Activated naive CD4-positive, alpha-beta T cell treated with anti-CD3 and anti-CD28 coated beads, Interleukin-2, amount 50 U/mL, for 16 hours (primary cell): Measurements from ENCODE around the gene TMEM51.
"Not testable (repeated sequence)": the region's sequence is repeated elsewhere in the genome, so short reads cannot be mapped to it uniquely, and the experiment has no call there.

Source experiments
- DNase-seq: peaks from one replicate; pipeline ENCODE4 v3.0.0-alpha.2; 2020

TMEM51 gene

GRCh38 chr1:15155888-15156741 lies 2.6 kb downstream of the TMEM51 start:
- DNase-seq: no peak

- no peak for DNase-seq
Observed at GRCh38 chr1:15156807-15157380, 3.3 kb downstream of the TMEM51 start.

DNA sequence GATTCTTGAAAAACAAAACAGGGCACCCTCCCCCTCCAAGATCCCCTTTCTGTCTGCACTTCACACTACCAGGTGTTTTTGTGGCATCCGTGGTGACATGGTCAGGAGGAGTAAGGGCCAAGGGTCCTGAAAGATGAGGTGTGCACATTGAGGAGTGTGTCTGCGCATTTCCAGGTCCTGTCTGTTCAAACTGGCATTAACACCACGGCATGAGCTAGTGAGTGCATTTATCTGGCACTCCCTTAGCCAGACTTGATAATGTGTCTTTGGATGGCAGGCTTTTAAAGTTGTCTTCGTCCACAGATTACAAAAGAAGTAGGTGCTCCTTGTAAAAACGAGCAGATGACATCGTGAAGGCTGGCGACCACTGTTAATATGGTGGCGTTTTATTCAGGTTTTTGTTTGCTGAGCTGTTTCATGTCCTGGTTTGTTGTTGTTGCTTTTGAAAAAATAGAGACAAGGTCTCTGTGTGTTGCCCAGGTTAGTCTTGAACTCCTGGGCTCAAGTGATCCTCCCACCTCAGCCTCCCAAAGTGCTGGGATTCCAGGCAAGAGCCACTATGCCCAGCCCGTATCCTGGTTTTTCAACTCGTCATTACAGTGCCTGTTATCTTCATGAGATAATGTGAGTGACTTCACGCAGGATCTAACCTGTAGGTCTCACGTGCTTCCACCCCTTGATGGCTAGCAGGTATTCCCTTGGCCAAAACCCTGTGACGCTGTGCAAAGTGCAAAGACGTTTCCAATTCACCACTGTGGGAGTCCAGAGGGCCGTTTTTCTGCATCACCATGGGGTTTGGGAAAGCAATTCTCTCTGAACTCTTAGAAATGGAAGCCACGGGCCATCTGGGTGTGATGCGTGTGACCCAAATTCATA lies 4.2 kb downstream of the TMEM51 start:
- no peak for DNase-seq

GRCh38 chr1:15158506-15159165 lies 5.1 kb downstream of the TMEM51 start:
- no peak for DNase-seq

GRCh38 chr1:15159166-15159555 lies 5.6 kb downstream of the TMEM51 start:
- no peak for DNase-seq

DNA sequence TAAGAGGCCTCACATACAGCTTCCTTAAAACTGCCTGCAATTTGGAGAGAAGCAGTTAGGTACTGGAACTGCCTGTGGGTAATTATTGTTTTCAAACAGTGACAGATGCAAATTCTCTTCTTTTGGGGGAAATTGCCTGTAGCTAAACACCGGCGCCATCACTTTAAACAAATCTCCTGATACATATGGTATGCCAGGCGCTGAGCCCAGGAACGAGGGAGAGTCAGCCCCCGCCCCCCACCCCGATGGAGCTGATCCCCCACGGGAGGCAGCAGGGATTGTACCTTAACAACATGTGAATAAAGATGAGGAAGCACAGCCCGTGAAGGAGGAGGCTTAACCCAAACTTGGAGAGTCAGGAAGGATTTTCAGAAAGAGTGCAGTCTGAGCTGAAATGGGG lies 7.1 kb downstream of the TMEM51 start:
- DNase-seq: no peak

GRCh38 chr1:15167386-15167785 lies 13.8 kb downstream of the TMEM51 start:
- DNase-seq: no peak

DNA sequence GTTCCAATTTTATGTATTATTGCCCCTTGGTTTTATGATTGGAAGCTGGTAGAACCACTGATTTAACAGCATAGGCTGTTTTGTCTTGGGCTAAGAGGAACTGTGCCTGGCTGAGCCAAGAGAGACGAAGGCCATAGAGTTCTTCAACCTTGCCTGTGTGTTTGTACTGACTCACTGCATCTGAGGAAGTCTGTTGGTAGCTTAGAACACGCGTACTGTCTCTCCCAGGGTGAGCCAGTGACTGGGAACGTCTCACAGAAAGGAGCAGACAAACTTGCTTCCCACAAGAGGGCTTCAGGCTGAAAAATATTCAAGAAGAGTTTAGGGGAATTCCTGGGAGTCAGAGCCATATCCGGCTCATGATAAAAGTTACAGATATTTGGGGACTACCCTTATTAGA lies 14.9 kb downstream of the TMEM51 start:
- no peak for DNase-seq

GRCh38 chr1:15170071-15170470 lies 16.5 kb downstream of the TMEM51 start:
- DNase-seq: no peak

DNA sequence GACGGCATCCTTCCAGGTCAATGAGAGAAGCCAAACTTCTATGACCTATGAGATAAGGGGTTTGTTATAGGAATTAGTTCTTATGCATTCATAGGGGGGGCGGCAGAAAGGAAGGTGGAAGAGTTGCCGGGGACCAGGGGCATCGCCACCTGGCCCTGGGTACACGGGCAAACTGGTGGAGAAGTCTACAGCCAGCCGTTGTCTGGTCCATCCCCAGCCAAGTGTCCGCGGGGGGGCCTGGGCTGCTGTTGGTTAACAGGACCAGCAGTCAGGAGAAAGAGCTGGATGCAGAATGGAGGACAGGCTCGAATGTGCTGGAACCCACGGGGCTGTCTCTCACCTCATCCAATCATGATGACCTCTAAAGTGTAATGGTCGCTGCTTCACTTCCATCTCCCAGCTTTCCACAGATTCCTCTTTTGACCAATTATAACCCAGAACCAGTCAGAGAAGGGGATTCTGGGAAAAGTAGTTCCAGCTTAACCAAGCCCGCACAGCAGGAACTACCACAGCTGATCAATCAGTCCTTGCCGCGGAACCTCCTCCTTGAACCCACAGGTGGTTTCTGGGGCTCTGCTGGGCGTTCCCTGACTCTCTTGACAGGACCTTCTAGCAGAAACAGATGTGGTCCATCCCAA lies 17.8 kb downstream of the TMEM51 start:
- DNase-seq: no peak

- no peak for DNase-seq
Observed at GRCh38 chr1:15172405-15173259, 19.1 kb downstream of the TMEM51 start.

DNA sequence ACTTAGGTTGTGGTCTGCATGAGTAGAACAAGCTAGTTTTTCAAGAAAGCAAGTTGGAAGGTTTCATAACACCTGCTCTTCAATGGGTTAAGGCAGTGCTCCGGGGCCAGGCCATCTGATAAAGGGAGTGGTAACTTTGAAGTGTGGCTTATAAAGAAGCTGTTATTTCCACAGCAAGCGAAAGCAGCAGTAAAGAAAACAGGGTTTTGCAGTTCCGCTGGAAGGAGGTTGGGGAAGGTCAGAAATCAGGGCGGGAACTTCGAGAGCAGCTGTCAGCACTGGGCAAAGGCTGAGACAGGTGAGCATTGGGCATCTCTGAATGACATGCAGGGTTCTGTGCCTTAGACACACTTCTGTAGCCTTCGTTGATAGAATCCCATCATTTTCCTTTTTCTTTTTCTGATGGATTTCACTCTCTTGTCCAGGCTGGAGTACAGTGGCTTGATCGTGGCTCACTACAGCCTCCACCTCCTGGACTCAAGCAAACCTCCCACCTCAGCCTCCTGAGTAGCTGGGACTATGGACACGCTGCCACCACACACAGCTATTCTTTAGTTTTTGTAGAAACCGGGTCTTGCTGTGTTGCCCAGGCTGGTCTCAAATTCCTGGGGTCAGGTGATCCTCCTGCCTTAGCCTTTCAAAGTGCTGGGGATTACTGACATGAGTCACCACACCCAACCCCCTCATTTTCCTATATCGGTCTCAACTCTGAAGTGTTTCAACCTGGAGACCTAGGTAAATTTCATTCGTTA lies 20.5 kb downstream of the TMEM51 start:
- DNase-seq: no peak

- no peak for DNase-seq
Observed at GRCh38 chr1:15174615-15174983, 21.1 kb downstream of the TMEM51 start.

DNA sequence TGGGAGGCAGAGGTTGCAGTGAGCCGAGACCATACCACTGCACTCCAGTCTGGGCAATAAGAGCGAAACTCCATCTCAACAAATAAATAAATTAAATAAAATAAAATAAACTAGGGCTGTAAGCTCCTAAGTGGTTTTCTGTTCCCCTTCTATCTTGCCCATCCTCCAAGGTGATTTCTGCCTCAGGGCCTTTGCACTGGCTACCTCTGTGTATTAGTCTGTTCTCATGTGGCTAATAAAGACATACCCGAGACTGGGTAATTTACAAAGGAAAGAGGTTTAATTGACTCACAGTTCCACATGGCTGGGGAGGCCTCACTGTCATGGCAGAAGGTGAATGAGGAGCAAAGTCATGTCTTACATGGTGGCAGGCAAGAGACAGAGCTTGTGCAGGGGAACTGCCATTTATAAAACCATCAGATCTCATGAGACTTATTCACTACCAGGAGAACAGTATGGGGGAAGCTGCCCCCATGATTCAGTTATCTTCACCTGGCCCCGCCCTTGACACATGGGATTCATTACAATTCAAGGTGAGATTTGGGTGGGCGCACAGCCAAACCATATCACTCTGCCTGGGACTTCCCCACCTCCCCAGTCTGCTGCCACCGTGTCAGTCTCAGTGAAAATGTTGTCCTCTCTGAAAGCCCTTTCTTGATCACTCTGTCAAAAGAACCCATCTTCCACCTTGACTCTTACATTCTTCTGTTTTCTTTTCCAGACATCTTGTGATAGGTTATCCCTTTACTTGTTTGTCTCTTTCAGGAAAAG lies 22.0 kb downstream of the TMEM51 start:
- not testable (repeated sequence) for DNase-seq

- no peak for DNase-seq
Observed at GRCh38 chr1:15176120-15176519, 22.6 kb downstream of the TMEM51 start.

GRCh38 chr1:15176898-15177665 lies 23.5 kb downstream of the TMEM51 start:
- DNase-seq: no peak

DNA sequence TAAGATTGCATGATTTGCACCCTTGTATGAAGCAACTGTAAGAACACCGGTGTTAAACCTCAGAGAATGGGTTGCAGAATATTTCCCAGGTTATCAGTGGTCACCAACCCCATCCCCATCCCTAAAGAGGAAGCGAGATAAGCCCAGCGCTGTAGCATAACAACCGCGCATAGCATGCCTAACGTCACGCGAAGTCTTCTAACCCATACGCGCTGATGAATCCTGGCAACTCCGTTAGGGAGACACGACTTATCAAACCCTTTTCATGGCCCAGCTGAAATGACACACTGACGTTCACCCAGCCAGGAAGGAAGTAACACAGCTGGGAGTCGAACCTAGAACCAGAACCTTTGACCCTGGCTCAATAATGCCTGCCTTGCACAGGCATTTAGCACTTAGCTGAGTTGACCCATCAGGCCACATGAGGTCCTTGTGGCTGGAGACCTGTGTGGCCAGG lies 24.2 kb downstream of the TMEM51 start:
- no peak for DNase-seq

DNA sequence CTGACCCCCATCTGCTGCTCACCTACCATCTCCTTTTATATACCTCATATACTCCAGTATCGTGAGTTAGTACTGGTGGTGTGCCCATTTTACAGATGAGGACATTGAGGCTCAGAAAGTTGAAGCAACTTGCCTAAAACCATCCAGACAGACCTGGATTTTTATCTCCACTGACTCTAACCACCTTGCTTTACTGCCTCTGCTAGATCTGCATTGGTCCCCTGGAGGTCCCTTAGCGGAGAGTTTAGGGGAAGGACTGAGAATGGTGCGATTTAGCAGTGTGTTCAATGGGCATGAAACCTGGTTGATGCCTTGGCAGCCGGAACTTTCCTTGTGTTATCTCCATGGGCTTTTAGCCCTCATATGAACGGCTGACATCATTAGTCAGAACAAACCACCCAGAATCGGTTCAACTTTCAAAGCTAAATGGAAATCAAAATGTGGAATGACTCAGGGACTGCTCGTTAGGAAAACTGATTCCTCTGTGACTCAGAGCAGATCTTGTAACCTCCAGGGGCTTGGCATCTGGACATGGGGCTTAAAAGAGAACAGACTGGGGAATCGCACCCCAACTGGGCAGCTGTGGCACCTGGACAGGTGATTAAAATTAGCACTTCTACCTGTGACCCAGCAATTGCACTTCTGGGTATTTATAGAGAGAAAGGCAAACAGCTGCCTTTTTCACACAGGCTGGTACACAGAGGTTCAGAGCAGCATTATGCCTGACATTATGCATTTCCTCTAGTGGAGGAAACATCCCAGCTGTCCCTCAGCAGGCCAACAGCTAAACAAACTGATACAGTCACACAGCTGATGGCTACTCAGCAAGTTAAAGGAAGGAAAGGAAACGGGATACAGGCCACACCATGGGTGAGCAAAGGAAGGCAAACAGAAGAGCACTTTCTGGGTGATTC lies 25.3 kb downstream of the TMEM51 start:
- DNase-seq: no peak
